ENCODE results near the gene USP38. TPM values are rescaled to one million over a fixed set of nuclear protein-coding genes. Genes with fewer than 3 reads are reported as not detected.

The USP38 gene
- total RNA-seq, 2 experiments from 2014 or later = 34.2 to 35.7 TPM

DNA sequence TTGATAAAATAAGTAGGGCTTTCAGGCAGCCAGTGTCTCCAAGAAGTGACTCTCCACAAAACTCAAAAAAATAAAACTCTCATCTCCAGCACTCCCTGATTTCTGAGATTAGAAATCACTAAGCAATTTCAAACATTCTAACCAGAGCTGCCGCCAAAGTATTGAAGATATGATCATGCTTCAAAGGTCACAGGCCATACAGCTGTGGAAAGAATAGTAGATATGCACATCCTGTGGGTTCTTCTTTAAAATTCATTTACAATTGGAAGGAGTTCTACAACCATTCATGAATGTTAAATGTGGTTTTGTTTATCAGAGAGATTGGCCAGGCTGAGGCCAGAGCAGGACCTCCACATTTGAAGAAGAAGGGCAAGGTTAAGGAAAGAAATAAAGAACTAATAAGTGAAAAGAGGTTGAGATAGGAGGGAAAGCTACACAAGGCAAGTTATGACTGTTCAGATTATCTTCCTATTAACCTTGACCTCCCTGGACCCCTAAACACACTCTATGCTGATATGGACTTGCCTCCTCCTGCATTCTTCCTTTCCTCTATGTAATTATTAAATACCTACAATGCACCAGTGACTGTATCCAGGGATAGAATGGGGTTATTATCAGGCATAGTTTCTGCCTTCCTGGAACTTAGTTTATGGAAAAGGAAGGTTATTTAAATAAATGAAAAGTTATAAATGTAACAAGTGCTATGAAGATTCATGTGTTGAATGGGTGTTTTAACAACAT is 56.4 kb downstream of the USP38 start:
- no peaks in the 10 kb centered on the region for H3K4me1 Mint-ChIP-seq (ENCODE audit: low read depth)
- no peak for TF ChIP-seq CTCF (IDR thresholded peaks at IDR 0.05)
- H3K4me3 ChIP-seq (ENCODE audit: low read length) = no peak overlapping the region
- no peaks in the 10 kb centered on the region for H3K36me3 ChIP-seq (ENCODE audit: insufficient read depth, low read length)
- ATAC-seq (ENCODE audit: poor library complexity) (no peak), DNase-seq (no peak)
- H3K27ac ChIP-seq (ENCODE audit: low read depth in 1 of 2, low read length in 2 of 2) = no peak overlapping the region
- no peaks in the 10 kb centered on the region for H3K27me3 ChIP-seq (ENCODE audit: control insufficient read depth in 1 of 2, insufficient read depth in 2 of 2, low read length in 2 of 2)
- H3K9me3 ChIP-seq (ENCODE audit: control insufficient read depth in 1 of 2, insufficient read depth in 1 of 2, low read length in 2 of 2) = no peaks in the 10 kb centered on the region
- H3K4me1 ChIP-seq (ENCODE audit: insufficient read depth, low read length) = no peaks in the 10 kb centered on the region
- CTCF ChIA-PET = no interaction called here
- no peak overlapping the region for H3K27ac Mint-ChIP-seq
- no peak overlapping the region for H3K4me3 Mint-ChIP-seq
- H3K27me3 Mint-ChIP-seq = no peaks in the 10 kb centered on the region
- POLR2A ChIA-PET = no interaction called here
- H3K9me3 Mint-ChIP-seq = no peaks in the 10 kb centered on the region
- intact Hi-C loops (cut with DNase I, micrococcal nuclease) = no loop called here
- H3K36me3 Mint-ChIP-seq (ENCODE audit: low read depth) = no peaks in the 10 kb centered on the region

DNA sequence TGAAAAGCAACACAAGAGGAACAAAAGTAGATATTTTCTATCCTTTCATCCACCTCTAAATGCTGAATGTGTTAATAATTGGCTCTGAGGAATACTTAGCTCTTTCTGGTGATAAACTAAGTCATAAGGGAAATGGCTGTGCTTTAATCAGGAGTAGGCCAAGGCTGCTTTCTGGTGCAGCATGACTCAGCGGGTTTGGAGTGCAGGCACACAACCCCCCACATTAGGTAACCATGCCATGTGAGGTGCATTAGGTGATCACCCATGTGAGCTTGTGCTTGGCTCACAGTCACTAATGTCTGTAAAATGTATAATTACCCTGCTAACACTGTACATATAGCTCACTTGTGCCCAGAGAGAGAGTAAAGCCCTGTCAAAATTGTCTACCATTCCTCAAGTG is 57.2 kb downstream of the USP38 start:
- TF ChIP-seq CTCF (IDR thresholded peaks at IDR 0.05) = no peak
- no peaks in the 10 kb centered on the region for H3K27me3 Mint-ChIP-seq
- H3K36me3 ChIP-seq (ENCODE audit: insufficient read depth, low read length) = no peaks in the 10 kb centered on the region
- intact Hi-C loops (cut with DNase I, micrococcal nuclease) = no loop called here
- no peak overlapping the region for H3K27ac ChIP-seq (ENCODE audit: low read depth in 1 of 2, low read length in 2 of 2)
- no peaks in the 10 kb centered on the region for H3K4me1 Mint-ChIP-seq (ENCODE audit: low read depth)
- no peak overlapping the region for H3K27ac Mint-ChIP-seq
- ChIA-PET POLR2A (no interaction called here), CTCF (no interaction called here)
- H3K9me3 Mint-ChIP-seq = no peaks in the 10 kb centered on the region
- H3K4me3 ChIP-seq (ENCODE audit: low read length) = no peak overlapping the region
- H3K4me1 ChIP-seq (ENCODE audit: insufficient read depth, low read length) = no peaks in the 10 kb centered on the region
- no peaks in the 10 kb centered on the region for H3K9me3 ChIP-seq (ENCODE audit: control insufficient read depth in 1 of 2, insufficient read depth in 1 of 2, low read length in 2 of 2)
- H3K36me3 Mint-ChIP-seq (ENCODE audit: low read depth) = no peaks in the 10 kb centered on the region
- no peak for DNase-seq
- no peak overlapping the region for H3K4me3 Mint-ChIP-seq
- no peaks in the 10 kb centered on the region for H3K27me3 ChIP-seq (ENCODE audit: control insufficient read depth in 1 of 2, insufficient read depth in 2 of 2, low read length in 2 of 2)
- ATAC-seq (ENCODE audit: poor library complexity) = no peak

GRCh38 chr4:143243041-143243440 is 58.3 kb downstream of the USP38 start:
- H3K9me3 ChIP-seq (ENCODE audit: control insufficient read depth in 1 of 2, insufficient read depth in 1 of 2, low read length in 2 of 2) = no peaks in the 10 kb centered on the region
- no peaks in the 10 kb centered on the region for H3K27me3 ChIP-seq (ENCODE audit: control insufficient read depth in 1 of 2, insufficient read depth in 2 of 2, low read length in 2 of 2)
- no peak for TF ChIP-seq CTCF (IDR thresholded peaks at IDR 0.05)
- H3K27ac ChIP-seq (ENCODE audit: low read depth in 1 of 2, low read length in 2 of 2) = no peak overlapping the region
- ChIA-PET POLR2A (no interaction called here), CTCF (no interaction called here)
- no peaks in the 10 kb centered on the region for H3K36me3 ChIP-seq (ENCODE audit: insufficient read depth, low read length)
- no peak for ATAC-seq (ENCODE audit: poor library complexity)
- DNase-seq = no peak
- intact Hi-C loops (cut with DNase I, micrococcal nuclease) = no loop called here
- H3K4me3 ChIP-seq (ENCODE audit: low read length) = no peak overlapping the region
- H3K36me3 Mint-ChIP-seq (ENCODE audit: low read depth) = no peaks in the 10 kb centered on the region
- no peak overlapping the region for H3K4me3 Mint-ChIP-seq
- H3K27ac Mint-ChIP-seq = no peak overlapping the region
- H3K4me1 ChIP-seq (ENCODE audit: insufficient read depth, low read length) = no peaks in the 10 kb centered on the region
- no peaks in the 10 kb centered on the region for H3K9me3 Mint-ChIP-seq
- no peaks in the 10 kb centered on the region for H3K4me1 Mint-ChIP-seq (ENCODE audit: low read depth)
- no peaks in the 10 kb centered on the region for H3K27me3 Mint-ChIP-seq

Data from CD4-positive, alpha-beta T cell (primary cell).